Dedifferentiated amniotic fluid mesenchymal stem cell (primary cell): ENCODE results near the gene DNAH17.

Experiments
- DNase-seq: peaks from one replicate; pipeline ENCODE4 v3.0.0-alpha.2; 2016; ENCODE audit errors: extremely low spot score

DNAH17 gene

DNA sequence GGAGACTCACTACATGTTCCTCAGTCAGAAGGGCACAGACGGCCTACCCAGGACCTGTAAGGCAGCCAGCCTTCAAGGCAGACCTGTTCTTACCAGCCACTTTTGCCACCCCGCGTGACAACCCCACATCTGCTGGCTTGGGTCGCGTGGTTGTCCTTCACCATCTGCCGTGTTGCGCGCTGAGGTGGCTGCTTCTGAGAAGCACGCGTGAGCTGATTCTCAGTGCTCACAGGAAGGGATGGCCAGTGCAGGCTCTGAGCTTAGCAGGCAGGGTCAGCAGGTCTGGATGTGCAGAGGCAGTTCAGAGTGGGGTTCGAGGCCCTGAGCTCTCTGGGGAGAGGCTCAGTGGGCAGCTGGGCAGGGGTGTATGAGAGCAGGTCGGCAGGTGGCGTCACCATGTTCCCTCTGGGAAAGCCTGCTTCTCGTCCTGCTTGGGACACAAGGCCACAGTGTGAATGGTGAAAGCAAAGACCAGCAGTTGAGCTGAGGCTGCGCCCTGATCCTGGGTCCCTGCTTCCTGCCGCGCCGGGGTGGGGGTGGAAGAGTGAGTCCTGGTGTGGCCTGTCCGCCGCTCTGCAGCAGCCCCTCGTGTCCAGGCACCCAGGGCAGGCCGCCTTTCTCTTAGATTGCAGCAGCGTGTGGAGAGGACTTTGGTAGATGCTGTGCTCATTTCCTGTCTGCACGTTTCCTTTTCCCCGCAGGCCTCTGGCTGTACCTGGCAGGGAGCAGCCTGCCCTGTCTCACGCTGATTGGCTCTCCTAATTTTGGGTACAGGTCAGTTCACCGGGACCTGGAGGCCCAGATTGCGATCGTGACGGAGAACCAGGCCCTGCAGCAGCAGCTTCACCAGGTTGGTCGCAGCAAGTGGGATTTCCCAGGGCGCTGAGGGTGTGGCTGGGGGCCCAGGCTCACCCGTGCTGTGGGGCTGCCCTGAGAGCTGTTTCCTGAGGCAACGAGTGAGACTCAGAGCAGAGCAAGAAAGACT, 162.7 kb downstream of the DNAH17 start:
- DNase-seq = no peak

- no peak for DNase-seq
Measured at GRCh38 chr17:78412403-78412802, 164.8 kb downstream of the DNAH17 start.

- DNase-seq = no peak
Measured at GRCh38 chr17:78411241-78411857, 165.8 kb downstream of the DNAH17 start.

- DNase-seq = no peak
Measured at GRCh38 chr17:78409191-78409928, 167.8 kb downstream of the DNAH17 start.

DNA sequence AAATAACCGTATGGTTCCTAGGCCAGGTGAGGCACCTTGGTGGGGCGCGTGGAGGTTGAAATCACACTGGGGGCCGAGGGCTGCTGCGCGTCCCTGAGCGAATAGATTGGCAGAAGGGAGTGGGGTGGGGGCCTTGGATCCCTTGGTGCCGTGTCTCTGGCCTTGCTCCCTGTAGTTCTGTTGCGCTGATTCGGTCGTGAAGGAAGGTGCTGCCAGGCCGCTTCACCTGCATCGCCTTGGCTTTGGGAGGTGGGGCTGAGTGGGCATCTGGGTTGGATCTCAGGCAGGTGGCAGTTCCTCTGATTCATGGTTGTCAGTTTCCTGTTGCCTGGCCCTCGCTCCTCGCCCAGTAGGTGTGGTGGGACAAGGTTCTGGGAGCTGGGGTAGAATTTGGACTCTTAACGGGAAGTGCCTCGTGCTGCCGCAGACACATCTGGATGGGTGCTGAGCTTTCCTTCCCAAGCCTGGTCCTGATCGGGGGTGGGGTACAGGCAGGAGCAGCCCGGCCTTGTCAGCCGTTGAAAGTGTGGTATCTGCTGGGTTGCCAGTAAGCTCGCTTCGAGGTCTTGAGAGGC, 168.6 kb downstream of the DNAH17 start:
- no peak for DNase-seq

DNA sequence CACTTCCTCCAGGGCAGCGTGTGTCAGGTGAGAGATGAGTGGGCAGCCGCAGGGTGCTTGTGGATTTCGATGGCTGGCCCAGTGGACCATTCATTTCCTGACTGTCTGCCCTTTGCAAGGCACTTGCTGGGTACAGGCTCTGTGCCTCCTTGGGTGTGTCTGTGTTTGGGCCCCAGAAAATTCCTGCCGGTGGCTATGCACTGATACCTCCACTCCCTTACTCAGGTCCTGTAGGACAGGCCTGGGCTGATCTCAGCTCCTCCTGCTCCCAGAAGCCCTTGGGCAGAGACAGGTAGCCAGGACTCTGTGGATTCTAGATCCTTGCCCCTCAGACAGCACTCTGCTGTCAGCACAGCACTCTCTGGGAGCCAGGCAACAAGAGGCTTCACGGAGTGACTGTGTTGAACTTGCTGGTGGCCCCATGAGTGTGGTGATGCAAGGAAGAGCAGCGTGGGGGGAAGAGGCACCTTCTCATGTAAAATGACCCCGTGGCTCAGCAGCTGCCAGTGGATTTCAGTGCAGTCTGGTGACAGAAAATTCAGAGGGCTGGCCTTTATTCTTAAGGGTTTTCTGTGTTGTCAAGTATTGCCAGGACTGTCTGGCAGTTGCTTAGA, 169.7 kb downstream of the DNAH17 start:
- DNase-seq = no peak

DNA sequence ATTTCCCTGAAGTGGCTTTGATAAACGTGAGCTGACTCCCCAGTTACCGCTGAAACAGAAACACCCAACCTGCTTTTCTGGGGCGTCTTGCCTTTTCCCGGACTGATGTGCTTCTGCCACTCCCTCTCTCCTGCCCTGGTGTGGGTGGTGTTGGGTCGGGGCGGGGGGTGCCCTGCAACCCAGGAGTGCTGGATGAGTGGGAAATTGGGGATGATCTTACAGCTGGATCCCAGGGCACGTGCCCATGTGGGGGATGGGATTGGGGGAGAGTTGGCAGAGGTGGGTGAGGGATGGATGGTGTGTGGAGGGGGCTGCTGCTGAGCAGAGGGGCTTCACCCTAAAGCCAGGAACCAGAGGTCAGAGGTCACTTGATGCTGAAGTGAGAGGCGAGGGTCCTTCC, 170.3 kb downstream of the DNAH17 start:
- no peak for DNase-seq

DNA sequence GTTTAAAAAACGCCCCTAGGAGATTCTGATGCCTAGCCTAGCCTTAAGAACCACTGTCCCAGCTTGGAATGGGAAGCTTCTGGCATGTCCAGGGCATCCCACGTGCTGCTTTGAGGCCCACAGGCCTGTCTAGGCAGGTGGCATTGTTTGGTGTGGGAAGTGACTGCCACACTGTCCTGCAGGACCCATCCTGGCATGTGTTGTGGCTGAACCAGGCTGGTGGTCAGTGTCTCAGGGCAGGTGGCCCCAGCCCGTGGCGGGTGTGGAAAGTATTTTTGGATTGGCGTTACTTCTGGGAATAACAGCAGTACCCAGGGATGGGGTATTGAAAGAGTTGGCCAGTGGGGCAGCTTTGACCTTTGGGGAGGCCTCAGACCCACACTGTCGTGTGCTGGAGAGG, 170.8 kb downstream of the DNAH17 start:
- DNase-seq = no peak

GRCh38 chr17:78403822-78404221, 173.4 kb downstream of the DNAH17 start:
- DNase-seq = no peak

- DNase-seq = no peak
Measured at GRCh38 chr17:78401891-78402290, 175.3 kb downstream of the DNAH17 start.

DNA sequence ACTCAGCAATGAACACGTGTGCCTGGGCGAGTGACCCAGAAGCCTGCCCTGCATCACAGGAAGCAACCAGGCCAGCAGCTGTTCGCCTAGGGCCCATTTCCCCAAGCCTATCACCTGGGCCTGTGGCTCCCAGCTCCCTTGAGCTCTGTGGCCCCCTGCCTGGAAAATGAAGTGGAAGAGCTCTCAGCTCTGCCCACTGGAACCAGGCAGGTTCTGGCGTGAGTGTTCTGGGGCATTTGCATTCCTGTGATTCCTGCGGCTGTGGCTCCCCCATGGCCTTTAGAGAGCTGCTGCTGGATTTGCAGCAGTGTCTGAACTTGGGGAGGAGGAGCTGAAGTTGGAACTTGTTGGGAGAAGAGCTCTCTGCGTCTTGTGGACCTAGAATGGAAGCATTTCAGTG, 175.9 kb downstream of the DNAH17 start:
- no peak for DNase-seq

GRCh38 chr17:78400581-78401240, 176.5 kb downstream of the DNAH17 start:
- DNase-seq = no peak

GRCh38 chr17:78399693-78400144, 177.5 kb downstream of the DNAH17 start:
- DNase-seq = no peak

DNA sequence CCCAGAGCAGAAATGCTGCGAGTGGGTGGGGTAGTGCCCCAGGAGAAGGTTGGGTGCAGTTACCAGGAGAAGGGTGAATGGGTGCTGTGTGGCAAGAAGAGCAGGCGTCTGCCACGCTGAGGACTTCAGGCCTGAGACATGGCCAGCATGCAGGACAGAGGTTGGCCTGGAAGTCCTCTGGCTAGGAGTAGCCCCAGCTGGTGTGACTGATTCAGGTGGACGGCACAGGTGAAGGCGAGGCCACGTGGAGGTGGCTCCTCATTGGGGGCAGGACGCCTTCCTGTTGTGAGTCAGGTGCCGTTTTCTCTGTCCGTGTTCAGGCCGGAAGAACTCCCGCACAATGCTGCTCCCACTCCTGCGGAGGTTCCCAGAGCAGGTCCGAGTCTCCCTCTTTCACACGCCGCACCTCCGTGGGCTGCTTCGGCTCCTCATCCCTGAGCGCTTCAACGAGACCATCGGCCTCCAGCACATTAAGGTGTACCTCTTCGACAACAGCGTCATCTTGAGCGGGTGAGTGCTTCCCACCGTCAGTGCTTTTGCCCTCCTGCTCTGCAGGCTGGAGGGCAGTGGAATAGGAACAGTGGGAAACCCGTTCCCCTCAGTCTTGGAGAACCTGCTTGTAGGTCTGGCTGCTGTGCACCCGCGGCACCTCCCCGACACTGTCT, 178.0 kb downstream of the DNAH17 start:
- no peak for DNase-seq

GRCh38 chr17:78398390-78398789, 178.8 kb downstream of the DNAH17 start:
- DNase-seq = no peak

- DNase-seq = peak; percentile 47
Measured at GRCh38 chr17:78397681-78398101, 179.5 kb downstream of the DNAH17 start.

DNA sequence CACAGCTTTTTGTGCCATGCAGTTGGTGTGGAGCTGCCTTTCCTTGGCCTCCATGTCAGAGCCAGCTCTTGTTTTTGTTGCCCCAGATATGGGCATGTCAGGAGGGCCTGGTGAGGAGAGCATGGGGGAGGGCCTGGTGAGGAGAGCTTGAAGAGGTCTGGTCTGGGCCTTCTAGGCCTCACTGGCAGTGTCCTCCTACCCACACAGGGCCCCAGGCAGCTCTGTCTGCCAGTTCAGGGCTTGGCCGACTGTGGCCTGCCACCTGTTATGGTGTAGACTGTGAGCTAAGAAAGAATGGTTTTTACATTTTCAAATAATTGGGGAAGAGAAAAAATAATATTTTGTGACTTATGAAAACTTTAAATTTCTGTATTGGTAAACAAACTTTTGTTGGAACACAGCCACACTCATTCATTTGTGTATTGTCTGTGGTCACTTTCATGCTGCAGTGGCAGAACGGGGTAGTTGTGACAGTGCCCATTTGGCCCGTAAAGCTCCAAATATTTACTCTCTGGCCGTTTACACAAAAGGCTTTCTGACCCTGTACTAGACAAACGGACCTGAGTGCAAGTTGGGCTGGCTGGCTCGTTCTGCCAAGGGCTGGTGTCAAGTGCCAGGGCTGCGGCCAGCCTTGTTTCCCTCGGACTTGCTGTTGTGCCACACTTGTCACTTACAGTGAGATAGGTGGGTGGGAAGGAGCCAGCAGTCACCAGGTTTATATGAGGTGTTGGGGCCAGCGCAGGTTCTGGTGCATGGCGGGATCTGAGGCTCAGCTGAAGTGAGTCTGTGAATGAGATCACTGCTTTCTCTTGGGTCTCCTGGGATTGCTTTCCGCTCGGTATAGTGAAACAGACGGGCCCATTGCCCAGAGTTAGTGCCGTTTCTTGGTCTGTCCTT, 180.5 kb downstream of the DNAH17 start:
- no peak for DNase-seq

DNA sequence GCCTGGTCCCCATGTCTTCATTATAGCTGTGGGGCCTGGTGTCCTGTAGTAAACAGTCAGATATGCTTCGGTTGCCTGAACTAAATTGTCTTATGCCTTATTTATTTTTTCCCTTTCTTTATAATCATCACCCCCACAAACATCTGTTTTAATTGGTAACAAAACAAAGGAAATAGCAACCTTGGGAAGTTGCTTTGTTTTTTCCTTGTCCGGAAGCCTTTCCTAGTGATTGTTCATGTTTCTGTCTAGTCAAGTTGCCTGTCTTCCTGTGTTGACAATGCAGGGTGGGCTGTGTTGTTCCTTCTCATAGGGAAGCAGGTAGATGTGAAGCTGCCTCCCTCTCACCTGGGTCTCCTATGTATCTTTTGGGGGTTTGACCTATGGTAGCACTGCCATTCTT, 182.0 kb downstream of the DNAH17 start:
- no peak for DNase-seq

GRCh38 chr17:78394209-78394608, 183.0 kb downstream of the DNAH17 start:
- DNase-seq = no peak
